Stimulated activated CD4-positive, alpha-beta T cell treated with anti-CD3 and anti-CD28 coated beads, Interleukin-1b, Interleukin-23, amount 100 ng/mL, for 1 hour (primary cell): ENCODE data around the gene ZPBP2.
"Not testable (repeated sequence)": the region's sequence is repeated elsewhere in the genome, so short reads cannot be mapped to it uniquely, and the experiment has no call there.

Experiments
- DNase-seq, 2 donors: peaks; one replicate each; pipeline ENCODE4 v3.0.0-alpha.2; 2020; ENCODE audit warnings: low read depth in 2 of 2

The ZPBP2 gene

DNA sequence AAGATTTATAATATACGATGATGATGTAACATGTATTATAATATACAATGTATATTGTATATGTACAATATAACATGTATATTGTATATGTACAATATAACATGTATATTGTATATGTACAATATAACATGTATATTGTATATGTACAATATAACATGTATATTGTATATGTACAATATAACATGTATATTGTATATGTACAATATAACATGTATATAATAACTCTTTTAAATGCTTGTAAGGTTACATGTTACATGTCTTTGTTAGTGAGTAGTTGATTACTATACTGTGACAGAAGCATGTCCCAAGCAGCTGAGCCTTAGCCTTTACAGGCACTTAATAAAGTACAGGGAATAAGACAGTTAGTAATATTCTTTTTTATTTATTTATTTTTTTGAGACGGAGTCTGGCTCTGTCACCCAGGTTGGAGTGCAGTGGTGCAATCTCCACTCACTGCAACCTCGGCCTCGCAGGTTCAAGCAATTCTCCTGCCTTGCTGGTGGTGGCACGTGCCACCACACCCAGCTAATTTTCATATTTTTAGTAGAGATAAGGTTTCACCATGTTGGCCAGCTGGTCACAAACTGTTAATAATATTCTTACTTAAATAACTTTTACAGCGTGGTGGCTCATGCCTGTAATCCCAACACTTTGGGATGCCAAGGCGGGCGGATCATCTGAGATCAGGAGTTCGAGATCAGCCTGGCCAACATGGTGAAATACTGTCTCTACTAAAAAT lies 11.9 kb upstream of the ZPBP2 start:
- not testable (repeated sequence) for DNase-seq

DNA sequence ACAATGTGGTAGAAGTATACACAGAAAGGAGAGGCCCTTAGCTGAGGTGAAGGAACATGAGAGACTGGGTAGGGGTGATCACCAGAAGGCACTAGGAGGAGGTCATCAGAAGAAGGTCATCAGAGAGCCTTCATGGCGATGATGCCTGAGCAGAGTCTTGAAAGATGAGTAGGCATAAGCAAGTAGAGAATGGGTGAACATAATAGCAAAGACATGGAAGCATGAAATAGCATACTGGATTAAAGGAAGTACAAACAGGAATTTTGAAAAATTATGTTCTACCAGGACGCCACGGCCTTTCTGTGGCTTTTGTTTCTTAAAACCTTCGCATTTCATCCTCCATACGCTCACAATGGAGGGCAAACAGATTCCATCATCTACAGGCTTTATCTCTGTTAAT lies 6.8 kb upstream of the ZPBP2 start:
- DNase-seq, result no peak

DNA sequence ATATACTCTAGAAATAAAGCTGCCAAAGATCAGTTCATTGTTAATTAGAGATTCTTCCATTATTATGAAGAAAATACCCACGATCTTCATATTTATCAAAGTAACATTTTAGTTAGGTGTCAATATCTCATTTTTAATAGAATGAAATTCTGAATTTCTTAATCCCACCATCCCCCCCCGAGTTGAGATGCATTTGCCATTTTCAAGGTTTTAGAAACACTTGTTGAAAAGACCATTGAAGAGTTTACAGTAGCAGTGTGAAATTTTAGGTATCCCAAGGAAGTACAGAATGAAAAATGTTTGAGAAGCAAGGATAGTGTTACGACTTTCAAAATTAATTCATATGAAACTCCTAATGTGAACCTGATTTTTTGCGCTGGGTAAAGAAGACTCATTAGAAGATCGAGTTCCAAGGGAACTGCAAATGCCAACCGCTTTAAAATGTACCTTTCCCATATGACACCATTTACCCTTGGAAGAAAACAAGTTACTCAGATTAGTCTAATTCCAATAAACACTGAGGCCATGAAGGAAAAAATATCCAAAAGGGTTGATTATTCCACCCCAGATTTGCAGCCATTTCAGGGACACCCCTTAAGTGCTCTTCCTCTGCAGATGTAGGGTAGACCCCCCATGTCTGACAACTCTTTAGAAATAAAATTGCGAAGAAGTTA lies 4.6 kb upstream of the ZPBP2 start:
- DNase-seq, result no peak

DNA sequence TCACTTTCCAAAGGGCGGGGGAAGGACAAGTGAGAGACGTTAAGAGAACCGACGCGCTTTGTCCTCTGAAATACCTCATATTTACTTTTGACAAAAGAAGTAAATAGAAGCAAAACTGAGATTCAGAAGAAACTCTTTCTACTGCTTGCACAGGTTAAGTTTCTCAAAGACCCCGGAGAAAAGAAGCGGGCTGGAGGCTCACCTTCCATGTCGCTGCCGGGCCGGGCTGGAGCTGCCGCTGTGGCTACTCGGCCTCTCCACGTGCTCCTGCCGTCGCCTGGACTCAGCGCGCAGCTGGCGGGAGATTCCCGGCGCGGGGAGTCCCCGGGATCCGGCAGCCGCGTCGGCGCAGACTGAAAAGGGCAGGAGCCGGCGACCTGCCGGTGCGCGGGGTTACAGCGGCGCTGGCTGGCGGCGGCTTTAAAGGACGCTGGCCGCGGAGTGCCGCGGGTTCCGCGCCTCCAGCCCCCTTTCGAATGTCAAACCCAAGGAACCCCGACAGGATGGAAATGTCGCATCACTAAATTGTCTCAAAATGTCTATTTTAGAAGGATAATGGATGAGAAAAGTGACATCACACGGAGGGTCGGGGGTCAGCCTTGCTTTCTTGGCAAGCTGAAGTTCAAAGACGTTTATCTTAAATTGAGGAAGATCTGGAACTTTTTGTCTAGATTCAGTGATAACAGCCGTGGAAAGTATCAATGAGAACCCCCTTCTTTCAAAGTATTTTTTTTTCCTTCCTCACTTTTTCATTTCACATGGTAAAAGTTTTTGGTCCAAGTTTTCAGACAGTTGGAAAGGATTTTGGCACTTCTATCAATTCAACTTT lies 3.9 kb upstream of the ZPBP2 start, which contains the start of gene IKZF3:
TSS of gene IKZF3 (minus strand) at position 395 of the 829 bp plus-strand sequence. CDS start at position 209, 186 bp downstream.
- DNase-seq, result peak; percentile 66 to 72

DNA sequence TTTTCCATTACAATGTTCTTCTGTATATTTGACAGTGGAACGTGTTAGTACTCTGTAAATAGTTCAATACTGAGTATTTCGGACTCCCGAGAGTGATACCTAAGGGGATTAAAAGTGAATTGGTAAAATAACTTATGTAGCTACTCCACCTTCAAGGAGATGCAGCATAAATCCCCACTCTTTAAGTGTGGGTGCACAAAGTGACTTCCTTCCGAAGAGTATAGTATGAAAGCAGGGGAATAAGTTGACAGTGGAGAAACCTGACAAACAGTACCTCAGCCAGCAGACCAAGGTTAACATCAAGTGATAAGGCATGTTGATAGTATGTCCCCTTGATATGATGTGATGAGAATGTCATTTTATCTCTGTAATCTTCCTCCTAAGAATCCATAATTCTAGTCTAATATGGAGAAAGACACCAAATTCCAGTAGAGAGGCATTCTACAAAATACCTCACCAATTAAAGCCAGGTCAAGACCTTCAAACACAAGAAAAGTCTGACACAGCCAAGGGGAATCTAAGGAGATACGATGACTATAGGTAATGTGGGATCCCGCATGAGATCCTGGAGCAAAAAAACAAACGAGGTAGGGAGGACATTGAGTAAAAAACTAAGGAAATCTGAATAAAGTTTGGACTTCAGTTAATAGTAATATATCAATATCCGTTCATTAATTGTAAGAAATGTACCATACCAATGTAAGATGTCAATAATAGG lies 1.8 kb upstream of the ZPBP2 start:
- DNase-seq, result no peak

DNA sequence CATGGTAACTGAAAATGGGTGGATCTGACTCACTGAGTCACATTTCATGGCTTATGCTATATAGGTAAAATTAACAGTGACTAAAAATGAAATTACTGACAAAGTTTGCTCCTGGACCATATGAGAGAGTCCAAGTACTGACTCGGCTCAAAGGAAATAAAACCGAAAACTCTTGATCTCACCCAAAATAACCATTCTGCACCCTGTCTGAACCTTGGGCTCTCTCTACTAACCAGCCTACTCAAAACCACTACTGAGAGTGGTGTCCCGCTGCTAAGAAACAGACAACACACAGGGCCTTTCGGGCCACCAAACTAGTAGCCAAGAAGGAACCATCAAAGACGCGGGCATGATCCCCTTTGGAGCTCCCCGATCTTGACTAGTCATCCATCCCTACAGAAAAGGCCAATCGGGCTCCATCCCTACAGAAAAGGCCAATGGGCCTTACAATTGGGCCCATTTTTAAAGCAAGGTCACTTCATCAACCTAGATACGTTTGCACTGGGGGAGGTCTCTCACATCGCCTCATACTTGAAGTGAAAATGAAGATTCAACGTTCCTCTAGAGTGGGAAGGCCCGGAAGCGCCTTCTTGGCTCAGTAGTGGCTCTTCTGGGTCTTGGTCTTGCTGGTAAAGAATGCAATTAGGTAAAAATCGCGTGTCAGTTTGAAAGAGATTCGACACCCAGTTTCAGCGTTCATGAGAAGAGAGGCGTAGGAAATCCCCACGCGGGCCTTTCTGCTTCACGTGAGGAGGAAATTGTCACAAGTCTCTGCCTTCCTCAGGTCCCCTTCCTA lies 720 bp upstream of the ZPBP2 start:
- DNase-seq, result peak in 1 of 2 donors; percentile 34

DNA sequence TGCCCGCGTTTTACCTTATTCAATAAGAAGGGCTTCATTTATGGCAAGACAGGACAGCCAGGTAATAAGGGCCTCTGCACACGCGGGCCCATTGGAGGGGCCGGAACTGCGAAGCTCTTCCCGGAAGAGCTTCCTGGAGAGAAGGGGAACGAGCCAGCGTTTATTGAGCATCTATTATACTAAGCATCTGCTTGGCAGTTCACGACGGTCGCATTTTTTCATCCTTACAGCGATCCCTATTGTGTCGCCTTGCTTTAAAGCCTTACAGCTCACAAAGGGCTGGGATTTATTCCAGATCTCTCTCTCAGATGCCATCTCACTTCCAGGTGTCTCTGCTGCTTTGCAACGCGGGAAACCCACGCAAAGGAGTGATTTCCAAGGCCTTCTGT lies 546 bp downstream of the ZPBP2 start:
- DNase-seq, result no peak

DNA sequence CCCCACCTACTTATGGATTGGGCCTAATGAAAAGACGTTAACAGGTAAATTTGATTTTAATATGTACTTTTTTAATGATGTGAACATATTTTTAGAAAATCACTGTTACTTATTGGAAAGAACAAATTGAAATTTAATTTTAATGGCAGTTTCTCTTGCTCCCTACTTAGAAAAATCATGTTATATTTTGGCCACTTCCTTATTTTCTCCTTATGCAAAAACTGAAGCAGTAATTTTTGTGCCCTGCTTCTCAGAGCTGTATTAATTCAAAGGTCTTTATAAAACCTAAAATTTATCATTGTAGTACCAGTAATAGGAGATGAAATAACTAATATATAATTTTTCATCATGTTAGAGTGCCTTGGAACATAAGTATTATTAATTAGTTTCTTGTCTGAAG lies 2.8 kb downstream of the ZPBP2 start:
- no peak for DNase-seq

DNA sequence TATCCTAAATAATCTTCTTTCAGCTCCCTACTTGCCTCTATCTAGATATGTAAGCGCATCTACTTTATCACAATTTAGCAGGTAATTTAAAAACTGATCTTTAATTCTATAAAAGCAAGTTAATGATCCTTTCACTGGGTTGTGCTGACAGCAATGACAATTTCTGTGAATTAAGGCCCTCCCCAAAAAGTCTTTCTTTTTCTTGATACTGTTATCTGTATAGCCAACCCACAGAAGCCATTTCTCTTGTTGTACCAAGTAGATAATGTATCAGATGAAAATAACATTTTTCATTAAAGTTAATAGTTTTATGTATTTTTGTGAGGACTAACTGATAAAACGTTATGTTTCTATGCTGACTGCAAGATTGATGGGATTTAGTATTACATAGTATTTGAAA lies 3.8 kb downstream of the ZPBP2 start:
- DNase-seq, result no peak

DNA sequence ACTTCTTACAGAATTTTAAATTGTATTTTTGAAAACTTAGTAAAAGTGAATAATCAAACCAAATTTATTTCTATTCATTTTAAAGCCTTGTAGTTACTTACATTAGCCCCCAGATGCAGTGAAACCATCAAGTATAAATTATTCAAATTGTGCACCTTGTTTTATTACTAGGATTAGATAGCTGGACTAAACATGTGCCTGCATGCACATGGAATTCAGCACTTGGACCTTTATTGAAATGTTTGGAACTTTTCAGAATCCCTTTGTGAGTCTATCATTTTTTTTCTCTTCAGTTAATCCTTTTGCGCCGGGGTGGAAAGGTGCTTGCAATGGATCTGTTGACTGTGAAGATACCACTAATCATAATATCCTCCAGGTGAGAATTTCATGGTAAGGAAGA lies 4.7 kb downstream of the ZPBP2 start:
- DNase-seq, result no peak

DNA sequence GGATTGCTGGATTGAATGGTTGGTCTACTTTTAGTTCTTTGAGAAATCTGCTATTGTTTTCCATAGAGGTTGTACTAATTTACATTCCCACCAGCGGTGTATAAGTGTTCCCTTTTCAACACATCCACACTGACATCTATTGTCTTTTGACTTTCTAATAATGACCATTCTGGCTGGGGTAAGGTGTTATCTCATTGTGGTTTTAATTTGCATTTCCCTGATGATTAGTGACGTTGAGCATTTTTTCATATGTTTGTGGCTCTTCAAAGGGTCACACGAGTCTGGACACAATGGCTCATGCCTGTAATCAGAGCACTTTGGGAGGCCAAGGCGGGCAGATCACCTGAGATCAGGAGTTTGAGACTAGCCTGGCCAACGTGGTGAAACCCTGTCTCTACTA lies 18.1 kb downstream of the ZPBP2 start:
- not testable (repeated sequence) for DNase-seq

DNA sequence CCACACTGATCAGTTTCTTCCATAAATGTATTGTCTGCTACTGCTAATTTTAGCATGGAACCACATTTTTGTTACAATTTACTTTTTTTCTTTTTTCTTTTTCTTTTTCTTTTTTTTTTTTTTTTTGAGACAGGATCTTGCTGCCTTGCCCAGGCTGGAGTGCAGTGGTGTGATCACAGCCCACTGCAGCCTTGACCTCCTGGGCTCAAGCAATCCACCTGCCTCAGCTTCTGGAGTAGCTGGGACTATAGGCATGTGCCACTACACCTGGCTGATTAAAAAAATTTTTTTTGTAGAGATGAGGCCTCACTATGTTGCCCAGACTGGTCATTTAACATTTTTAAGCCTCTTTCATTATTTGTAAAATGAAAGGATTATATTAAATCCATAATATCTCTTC lies 19.1 kb downstream of the ZPBP2 start:
- no peak for DNase-seq

DNA sequence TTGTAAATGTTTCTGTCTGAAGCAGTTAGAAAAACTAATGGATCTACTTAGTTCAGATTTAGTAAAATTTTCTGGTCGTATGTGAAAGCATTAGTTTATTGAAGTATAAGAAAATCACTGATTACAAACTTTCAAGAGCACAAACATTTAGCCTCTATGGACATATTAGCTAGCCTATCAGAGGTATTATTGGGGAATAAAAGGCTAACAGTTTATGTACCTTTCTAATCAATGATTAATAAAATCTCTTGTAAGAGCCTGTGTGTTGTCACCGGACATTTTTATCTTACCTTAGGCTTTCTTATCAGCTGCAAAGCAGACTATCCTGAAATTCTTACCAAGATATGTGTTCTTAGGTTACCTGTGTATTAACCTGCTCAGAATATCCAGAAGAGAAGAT lies 21.2 kb downstream of the ZPBP2 start:
- DNase-seq, result no peak

DNA sequence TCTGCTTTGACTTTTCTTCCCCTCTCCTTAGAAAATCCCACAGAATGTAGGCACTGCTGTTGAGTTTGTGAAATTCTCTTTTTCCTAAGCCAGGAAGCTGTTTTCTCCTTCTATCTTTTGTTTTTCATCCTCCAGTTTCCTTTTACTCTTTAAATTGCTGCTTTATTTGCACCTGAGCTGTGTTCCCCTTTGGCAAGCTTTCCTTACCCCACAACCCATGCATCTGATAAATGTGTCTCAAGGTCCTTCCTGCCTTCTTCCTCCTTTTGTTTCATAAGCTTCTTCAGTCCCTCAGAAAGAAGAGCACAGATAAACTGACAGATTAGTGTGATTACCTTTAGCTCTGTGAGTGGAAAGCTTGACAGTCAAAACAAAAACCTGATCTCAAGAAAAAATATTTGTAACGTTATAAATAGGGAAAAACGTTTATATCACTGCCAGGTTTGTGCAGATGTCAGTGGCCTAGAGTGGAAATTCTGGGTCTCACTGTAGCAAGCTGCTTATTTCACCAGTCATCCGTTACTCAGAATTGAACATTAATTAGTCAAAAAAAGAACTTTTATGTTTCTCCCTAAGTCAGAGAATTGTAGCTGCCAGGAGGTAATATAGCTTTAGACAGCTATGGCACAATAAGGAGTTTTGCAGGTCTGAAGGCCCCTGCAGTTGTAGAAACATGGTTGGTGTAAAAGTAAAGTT lies 26.8 kb downstream of the ZPBP2 start:
- DNase-seq, result no peak

DNA sequence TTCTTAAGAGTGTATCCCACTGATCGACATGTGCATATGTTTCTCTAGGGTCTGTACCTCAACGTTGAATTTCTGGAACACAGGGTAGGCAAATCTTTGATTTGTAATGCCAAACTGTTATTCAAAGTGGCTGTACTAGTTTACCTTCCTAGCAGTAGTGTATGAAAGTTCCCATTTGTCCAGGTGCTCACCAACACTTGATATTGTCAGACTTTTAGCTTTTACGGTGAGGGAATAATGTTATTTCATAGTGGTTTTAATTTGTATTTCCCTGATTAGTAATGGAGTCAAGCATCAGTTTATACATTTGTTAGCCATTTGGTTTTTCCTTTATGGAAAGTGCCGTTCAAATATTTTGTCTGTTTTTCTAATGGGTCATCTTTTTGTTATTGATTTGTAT lies 30.1 kb downstream of the ZPBP2 start:
- no peak for DNase-seq

DNA sequence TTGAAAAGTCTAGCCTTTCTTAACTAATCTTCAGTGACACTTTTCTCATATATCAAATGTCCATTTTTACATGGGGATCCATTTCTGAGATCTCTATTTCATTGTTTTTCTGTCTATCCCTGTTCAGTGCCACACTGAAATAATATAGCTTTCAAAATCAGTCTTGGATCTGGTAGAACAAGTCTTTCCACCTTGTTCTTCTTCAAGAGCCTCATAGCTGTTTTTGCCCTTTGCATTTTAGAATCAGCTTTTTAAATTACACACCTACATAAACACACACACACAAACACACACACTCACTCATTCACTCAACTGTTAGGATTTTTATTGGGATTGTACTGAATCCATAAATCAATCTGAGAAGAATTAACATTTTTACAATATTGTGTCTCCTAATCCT lies 31.2 kb downstream of the ZPBP2 start:
- DNase-seq, result no peak

DNA sequence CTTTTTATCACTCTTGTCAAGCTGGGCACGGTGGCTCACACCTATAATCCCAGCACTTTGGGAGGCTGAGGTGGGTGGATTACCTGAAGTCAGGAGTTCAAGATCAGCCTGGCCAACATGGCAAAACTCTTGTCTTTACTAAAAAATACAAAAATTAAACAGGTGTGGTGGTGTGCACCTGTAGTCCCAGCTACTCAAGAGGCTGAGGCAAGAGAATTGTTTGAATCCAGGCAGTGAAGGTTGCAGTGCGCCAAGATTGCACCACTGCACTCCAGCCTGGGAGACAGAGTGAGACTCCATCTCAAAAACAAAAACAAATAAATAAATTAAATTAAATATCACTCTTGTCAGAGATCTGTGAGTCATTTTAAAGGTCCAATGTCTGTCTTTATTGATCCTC lies 34.0 kb downstream of the ZPBP2 start:
- not testable (repeated sequence) for DNase-seq

DNA sequence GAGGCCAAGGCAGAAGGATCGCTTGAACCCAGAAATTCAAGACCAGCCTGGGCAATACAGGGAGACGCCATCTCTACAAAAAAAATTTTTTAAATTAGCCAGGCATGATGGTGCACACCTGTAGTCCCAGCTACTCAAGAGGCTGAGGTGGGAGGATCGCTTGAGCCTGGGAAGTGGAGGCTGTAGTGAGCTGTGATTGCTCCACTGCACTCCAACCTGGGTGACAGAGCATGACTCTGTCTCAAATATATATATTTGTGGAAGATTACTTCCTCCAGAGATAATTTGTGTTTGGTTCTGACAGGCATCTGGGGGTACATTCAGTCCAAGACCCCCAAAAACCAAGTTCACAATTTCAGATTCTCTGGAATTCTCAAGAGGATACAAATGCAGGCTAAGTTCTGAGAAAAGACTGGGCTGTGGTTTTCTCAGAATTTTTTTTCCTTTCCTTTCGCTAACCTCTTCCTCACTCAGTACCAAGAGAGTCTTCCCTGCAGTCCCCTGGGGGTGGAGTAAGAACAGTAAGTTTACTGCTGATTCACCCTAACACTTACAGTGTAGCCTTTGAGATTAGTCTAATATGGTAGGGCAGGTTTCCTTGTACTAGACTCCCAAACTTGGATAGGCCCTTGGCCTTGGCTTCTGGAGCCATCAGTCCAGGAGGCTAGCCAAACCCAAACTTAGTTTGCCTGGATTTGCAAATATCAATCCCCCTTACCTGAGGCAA lies 35.3 kb downstream of the ZPBP2 start:
- DNase-seq, result no peak

DNA sequence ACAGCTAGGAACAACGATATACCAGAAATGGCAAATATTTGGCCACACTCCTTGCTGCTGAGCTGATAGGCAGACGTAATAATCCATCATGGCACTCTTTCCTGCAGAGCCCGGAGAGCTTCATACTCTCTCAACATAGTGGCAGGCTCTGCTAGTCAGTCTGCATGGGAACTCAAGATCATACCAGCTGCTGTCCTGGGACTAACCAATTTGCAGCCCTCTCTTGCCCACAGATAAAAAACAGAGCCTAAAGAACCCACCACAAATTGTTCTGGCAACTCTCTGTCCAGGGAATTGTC lies 36.9 kb downstream of the ZPBP2 start:
- DNase-seq, result no peak

DNA sequence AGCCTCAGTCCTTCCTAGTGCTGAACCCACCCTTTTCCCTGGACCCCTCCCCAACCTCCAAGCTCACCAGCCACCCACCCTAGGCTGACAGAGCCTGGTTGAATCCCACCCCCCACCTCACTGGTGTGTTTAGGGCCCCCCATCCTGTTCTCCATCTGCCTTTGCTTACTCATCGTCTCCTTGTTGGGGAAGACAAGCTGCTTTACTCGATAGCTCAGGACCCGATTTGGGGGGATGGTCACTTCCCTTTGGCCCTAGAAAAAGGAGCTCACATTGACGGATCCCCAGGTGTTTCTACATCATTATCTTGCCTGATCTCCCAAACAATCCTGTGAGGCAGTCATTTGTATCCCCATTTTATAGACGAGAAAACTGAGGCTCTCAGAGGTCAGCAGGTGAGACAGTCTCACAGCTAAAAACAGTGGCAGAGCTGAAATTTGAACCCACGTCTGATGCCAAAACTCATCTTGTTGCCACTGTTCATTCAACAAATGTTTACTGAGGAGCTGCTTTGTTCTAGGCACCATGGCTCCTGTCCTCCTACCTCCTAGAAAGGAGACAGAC lies 40.9 kb downstream of the ZPBP2 start:
- no peak for DNase-seq
